Esophagus squamous epithelium (tissue), 4 donors: ENCODE results near the gene HOXD9.

Experiments
- POLR2A ChIP-seq, 4 donors: fragments of 450-650 bp; IDR thresholded peaks; one replicate each; pipeline ENCODE4 v1.6.1; 2017; ENCODE audit warnings: antibody characterized with exemption in 4 of 4, mild to moderate bottlenecking in 4 of 4, moderate library complexity in 3 of 4
- TF ChIP-seq, protein P1 (sequence below), 6 experiments: fragments of 450-650 bp in 4 of 6; fragments of 200-600 bp in 2 of 6; sonication (generic) in 2 of 6; IDR thresholded peaks; one replicate each; pipeline ENCODE4 v1.5.1; 2016 to 2019; ENCODE audit warnings: antibody characterized with exemption in 6 of 6, mild to moderate bottlenecking in 4 of 6, moderate library complexity in 4 of 6

GRCh38 chr2:176101842-176102241 lies 20.7 kb upstream of the HOXD9 start:
- TF ChIP-seq, protein P1, sequence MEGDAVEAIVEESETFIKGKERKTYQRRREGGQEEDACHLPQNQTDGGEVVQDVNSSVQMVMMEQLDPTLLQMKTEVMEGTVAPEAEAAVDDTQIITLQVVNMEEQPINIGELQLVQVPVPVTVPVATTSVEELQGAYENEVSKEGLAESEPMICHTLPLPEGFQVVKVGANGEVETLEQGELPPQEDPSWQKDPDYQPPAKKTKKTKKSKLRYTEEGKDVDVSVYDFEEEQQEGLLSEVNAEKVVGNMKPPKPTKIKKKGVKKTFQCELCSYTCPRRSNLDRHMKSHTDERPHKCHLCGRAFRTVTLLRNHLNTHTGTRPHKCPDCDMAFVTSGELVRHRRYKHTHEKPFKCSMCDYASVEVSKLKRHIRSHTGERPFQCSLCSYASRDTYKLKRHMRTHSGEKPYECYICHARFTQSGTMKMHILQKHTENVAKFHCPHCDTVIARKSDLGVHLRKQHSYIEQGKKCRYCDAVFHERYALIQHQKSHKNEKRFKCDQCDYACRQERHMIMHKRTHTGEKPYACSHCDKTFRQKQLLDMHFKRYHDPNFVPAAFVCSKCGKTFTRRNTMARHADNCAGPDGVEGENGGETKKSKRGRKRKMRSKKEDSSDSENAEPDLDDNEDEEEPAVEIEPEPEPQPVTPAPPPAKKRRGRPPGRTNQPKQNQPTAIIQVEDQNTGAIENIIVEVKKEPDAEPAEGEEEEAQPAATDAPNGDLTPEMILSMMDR (IDR thresholded peaks at IDR 0.05): no peak
- TF ChIP-seq POLR2A (IDR thresholded peaks at IDR 0.05): no peak
